GM12801 (cell line): Measurements from ENCODE around the gene TOGARAM2.

Experiments used
- TF ChIP-seq, protein P1 (sequence below): IDR thresholded peaks from one replicate; pipeline ENCODE4 v1.5.1; 2011; ENCODE audit warnings: control low read depth; ENCODE audit not compliant: insufficient read length; ENCODE audit errors: extremely low read depth

The TOGARAM2 gene

DNA sequence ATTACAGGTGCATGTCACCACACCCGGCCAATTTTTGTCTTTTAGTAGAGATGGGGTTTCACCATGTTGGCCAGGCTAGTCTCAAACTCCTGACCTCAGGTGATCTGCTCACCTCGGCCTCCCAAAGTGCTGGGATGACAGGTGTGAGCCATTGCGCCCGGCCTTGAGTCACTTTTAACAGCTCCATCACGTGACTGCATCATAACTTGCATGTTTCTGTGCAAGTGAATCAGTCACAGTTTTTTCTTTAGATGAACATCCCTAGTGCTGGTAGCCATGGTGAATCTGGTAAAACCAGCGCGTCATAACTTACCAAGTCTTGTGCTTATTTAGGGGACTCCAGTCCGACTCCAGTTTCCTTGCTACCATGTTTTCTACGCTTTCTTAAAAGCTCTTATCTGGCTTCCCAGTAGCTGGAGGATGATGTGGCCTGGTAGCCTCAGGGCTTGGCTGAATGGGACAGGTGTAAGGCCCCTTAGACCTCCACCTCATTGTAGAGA lies 60.1 kb downstream of the TOGARAM2 start:
- TF ChIP-seq, protein P1, sequence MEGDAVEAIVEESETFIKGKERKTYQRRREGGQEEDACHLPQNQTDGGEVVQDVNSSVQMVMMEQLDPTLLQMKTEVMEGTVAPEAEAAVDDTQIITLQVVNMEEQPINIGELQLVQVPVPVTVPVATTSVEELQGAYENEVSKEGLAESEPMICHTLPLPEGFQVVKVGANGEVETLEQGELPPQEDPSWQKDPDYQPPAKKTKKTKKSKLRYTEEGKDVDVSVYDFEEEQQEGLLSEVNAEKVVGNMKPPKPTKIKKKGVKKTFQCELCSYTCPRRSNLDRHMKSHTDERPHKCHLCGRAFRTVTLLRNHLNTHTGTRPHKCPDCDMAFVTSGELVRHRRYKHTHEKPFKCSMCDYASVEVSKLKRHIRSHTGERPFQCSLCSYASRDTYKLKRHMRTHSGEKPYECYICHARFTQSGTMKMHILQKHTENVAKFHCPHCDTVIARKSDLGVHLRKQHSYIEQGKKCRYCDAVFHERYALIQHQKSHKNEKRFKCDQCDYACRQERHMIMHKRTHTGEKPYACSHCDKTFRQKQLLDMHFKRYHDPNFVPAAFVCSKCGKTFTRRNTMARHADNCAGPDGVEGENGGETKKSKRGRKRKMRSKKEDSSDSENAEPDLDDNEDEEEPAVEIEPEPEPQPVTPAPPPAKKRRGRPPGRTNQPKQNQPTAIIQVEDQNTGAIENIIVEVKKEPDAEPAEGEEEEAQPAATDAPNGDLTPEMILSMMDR, result no peak

DNA sequence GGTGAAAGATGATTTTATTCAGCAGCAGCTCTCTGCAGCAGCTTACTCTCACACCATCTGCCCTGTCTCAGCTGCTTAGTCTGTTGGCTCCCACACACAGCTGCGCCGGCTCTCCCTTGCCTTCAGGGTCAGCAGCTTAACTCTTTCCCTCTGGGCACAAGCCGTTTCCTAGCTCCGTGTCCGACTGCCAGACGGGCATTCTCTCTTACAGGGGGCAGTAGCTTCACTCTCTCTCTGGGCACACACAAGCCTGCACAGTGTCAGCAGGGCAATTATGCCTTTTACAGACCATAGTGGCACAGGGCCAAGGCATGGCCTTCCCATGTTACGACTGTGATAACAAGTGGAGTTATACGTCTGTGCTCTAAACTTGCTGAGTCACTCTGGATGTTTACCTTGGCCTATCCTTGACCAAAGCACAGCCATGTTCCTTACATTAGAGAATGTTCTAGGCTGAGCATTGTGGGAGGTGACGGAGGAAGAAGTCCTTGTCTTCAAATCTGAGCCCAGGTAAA lies 61.5 kb downstream of the TOGARAM2 start:
- TF ChIP-seq, protein P1, result no peak

DNA sequence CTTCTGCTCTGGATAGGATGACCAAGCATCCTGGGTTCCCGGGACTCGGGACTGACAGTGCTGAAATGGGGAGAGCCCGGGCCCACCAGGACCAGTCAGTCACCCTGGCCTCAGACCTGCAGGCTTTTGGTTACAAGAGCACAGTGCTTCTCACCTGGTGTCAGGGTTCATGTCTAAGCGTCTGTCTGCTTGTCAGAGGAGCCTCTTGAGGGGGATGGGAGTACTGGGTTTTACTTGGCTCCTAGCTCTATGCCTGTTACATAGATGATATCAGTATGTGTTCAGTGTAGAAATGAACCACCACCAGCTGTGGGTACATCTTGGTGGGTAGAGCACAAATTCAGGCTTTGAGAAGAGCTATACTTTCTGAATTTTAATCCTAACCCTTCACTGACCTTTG lies 63.4 kb downstream of the TOGARAM2 start:
- TF ChIP-seq, protein P1, result no peak

DNA sequence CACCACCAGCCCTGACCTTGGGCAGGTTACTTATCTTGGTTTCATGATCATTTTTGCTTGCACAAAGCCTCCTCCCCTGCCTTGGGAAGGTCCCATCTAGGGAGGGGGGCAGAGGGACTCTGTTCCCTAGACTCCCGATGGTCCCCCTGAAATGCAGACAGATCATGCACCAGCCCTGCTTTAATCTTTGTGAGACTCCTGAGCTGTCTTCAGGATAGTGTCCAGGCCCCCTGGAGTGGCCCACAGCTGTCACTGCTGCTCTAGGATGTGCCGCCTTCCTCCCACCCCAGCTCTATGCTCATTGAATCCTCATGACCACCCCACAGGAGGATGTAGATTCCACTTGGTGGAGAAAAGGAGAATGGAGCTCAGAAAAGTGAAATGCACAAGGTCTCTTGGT lies 65.2 kb downstream of the TOGARAM2 start:
- TF ChIP-seq, protein P1, result no peak

DNA sequence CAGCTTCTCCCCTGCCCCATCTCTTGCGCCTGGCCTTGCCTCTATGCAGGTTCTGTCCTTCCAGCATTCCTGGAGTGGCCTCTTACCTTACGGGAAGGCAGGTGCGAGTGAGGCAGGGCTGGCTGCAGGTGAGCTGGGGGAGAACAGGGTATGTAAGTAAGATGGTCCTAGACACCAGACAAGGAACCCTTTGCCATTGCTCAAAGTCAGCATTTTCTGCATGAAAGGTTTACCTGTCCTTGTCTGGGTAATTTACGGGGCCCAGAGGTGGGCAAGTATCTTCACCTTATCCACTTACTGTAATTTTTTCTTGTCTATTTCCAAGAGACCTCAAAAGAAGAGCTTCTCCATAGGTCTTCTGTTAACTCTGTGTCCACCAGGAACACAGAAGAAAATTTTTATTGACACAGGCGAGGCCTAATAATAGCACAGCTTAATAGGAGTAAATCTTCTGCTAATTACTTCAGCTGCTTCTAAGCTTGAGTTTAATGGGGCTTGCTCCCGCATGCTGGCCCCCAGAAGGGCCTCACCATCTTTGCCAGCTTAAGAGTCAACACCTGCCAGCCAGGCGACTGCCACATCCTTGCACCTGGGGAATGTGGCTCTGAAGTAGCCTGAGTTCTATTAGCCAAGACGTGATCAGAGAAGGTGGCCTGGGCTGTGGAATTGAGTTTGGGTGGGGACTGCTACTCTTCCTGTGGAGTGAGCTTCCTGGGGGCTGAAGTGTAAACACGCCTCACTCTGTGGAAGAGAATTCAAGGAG lies 66.2 kb downstream of the TOGARAM2 start:
- TF ChIP-seq, protein P1, result no peak

DNA sequence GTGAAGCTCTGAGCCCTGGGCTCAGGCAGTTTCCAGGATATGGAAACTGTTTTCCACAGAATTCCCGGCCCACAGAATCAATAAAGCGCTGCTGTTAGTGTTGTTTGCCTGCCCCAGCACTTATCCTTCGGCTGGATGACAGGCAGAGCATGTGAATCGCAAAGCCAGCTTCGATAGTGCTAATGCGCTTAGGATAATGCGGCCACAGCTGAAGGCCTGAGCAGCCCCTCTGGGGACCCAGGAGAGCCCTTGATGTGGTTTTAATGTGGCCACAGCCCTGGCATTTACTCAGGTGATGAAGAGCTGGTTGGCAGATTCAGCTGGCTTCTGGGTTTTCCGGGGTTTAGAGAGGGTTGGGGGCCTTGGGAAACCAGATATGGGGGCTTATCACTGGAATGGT lies 69.5 kb downstream of the TOGARAM2 start:
- TF ChIP-seq, protein P1, result no peak

DNA sequence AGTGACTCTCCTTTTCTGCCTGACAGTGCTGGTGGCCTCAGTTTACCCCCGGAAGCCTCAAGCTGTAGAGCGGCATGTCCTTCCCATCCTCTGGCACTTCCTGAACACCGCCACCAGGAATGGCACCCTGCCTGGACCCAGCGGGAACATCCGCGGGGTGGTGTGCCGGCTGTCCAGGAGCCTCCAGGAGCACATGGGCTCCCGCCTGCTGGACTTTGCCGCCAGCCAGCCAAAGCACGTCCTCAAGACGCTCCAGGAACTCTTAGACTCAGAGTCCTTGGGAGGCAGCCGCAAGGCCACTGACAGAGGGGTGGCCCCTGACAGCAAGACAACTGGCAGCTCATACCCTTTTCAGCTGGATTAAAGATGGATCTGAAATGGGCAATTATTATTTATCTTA lies 70.6 kb downstream of the TOGARAM2 start:
- TF ChIP-seq, protein P1, result no peak
